Measurements from ENCODE around the gene FSTL5.
"Not testable (repeated sequence)": the region's sequence is repeated elsewhere in the genome, so short reads cannot be mapped to it uniquely, and the experiment has no call there.

The FSTL5 gene

GRCh38 chr4:162103908-162104307, 59.9 kb downstream of the FSTL5 start:
- not testable (repeated sequence) for DNase-seq (ENCODE audit: low spot score)

- no peak for DNase-seq (ENCODE audit: low spot score)
These were observed 61.1 kb downstream of the FSTL5 start for GRCh38 chr4:162102713-162103112.

- DNase-seq (ENCODE audit: low spot score): no peak
These were observed 62.5 kb downstream of the FSTL5 start for GRCh38 chr4:162101337-162101736.

GRCh38 chr4:162075726-162076125, 88.1 kb downstream of the FSTL5 start:
- DNase-seq (ENCODE audit: low spot score): no peak

GRCh38 chr4:162061214-162061613, 102.6 kb downstream of the FSTL5 start:
- no peak for DNase-seq (ENCODE audit: low spot score)

- no peak for DNase-seq (ENCODE audit: low spot score)
These were observed 104.1 kb downstream of the FSTL5 start for GRCh38 chr4:162059656-162060055.

GRCh38 chr4:162056990-162057389, 106.8 kb downstream of the FSTL5 start:
- no peak for DNase-seq (ENCODE audit: low spot score)

GRCh38 chr4:162046135-162046534, 117.7 kb downstream of the FSTL5 start:
- DNase-seq (ENCODE audit: low spot score): no peak

- no peak for DNase-seq (ENCODE audit: low spot score)
These were observed 125.7 kb downstream of the FSTL5 start for GRCh38 chr4:162038112-162038511.

GRCh38 chr4:162017863-162018262, 145.9 kb downstream of the FSTL5 start:
- DNase-seq (ENCODE audit: low spot score): no peak

- no peak for DNase-seq (ENCODE audit: low spot score)
These were observed 146.8 kb downstream of the FSTL5 start for GRCh38 chr4:162016991-162017390.

- DNase-seq (ENCODE audit: low spot score): no peak
These were observed 147.6 kb downstream of the FSTL5 start for GRCh38 chr4:162016219-162016618.

GRCh38 chr4:162015090-162015489, 148.7 kb downstream of the FSTL5 start:
- no peak for DNase-seq (ENCODE audit: low spot score)

- DNase-seq (ENCODE audit: low spot score): no peak
These were observed 152.7 kb downstream of the FSTL5 start for GRCh38 chr4:162011089-162011488.

- no peak for DNase-seq (ENCODE audit: low spot score)
These were observed 153.4 kb downstream of the FSTL5 start for GRCh38 chr4:162010362-162010761.

- no peak for DNase-seq (ENCODE audit: low spot score)
These were observed 171.5 kb downstream of the FSTL5 start for GRCh38 chr4:161992317-161992716.

- DNase-seq (ENCODE audit: low spot score): no peak
These were observed 172.0 kb downstream of the FSTL5 start for GRCh38 chr4:161991811-161992210.

- no peak for DNase-seq (ENCODE audit: low spot score)
These were observed 173.1 kb downstream of the FSTL5 start for GRCh38 chr4:161990721-161991120.

- no peak for DNase-seq (ENCODE audit: low spot score)
These were observed 174.9 kb downstream of the FSTL5 start for GRCh38 chr4:161988946-161989345.

- DNase-seq (ENCODE audit: low spot score): no peak
These were observed 176.2 kb downstream of the FSTL5 start for GRCh38 chr4:161987611-161988010.

- no peak for DNase-seq (ENCODE audit: low spot score)
These were observed 211.4 kb downstream of the FSTL5 start for GRCh38 chr4:161952382-161952781.

GRCh38 chr4:161949946-161950725, 213.7 kb downstream of the FSTL5 start:
- no peak for DNase-seq (ENCODE audit: low spot score)

GRCh38 chr4:161948026-161948770, 215.6 kb downstream of the FSTL5 start:
- DNase-seq (ENCODE audit: low spot score): no peak

Measured in hematopoietic multipotent progenitor cell treated with erythropoietin and hydrocortisone succinate and interleukin-3 and kit ligand, for 15 days (in vitro differentiated cells).